NCI-H2107 (cell line): ENCODE results near the gene PAK2.
"Not testable (repeated sequence)": the region's sequence is repeated elsewhere in the genome, so short reads cannot be mapped to it uniquely, and the experiment has no call there.

Experiments
- DNase-seq: peaks from one replicate; lab custom pipeline; 2025; lab: John Stamatoyannopoulos, UW

PAK2 gene

GRCh38 chr3:196782511-196782910, 42.9 kb downstream of the PAK2 start:
- no peak for DNase-seq

- DNase-seq = no peak
Measured at GRCh38 chr3:196788528-196788927, 48.9 kb downstream of the PAK2 start.

GRCh38 chr3:196789885-196790359, 50.3 kb downstream of the PAK2 start:
- no peak for DNase-seq

- DNase-seq = no peak
Measured at GRCh38 chr3:196790636-196791035, 51.0 kb downstream of the PAK2 start.

GRCh38 chr3:196792771-196793170, 53.1 kb downstream of the PAK2 start:
- no peak for DNase-seq

GRCh38 chr3:196793246-196793645, 53.6 kb downstream of the PAK2 start:
- DNase-seq = no peak

- DNase-seq = no peak
Measured at GRCh38 chr3:196794467-196794866, 54.8 kb downstream of the PAK2 start.

- DNase-seq = no peak
Measured at GRCh38 chr3:196796317-196796716, 56.7 kb downstream of the PAK2 start.

- DNase-seq = no peak
Measured at GRCh38 chr3:196800742-196801434, 61.2 kb downstream of the PAK2 start.

- no peak for DNase-seq
Measured at GRCh38 chr3:196803891-196804468, 64.3 kb downstream of the PAK2 start.

- DNase-seq = no peak
Measured at GRCh38 chr3:196804773-196805172, 65.1 kb downstream of the PAK2 start.

GRCh38 chr3:196810963-196811581, 71.4 kb downstream of the PAK2 start:
- no peak for DNase-seq

GRCh38 chr3:196812853-196813252, 73.2 kb downstream of the PAK2 start:
- no peak for DNase-seq

- no peak for DNase-seq
Measured at GRCh38 chr3:196813903-196814302, 74.2 kb downstream of the PAK2 start.

- DNase-seq = no peak
Measured at GRCh38 chr3:196821806-196822355, 82.2 kb downstream of the PAK2 start.

- DNase-seq = not testable (repeated sequence)
Measured at GRCh38 chr3:196829651-196830050, 90.0 kb downstream of the PAK2 start.

- no peak for DNase-seq
Measured at GRCh38 chr3:196835086-196835485, 95.4 kb downstream of the PAK2 start.

GRCh38 chr3:196836626-196837025, 97.0 kb downstream of the PAK2 start:
- DNase-seq = not testable (repeated sequence)

- peak; percentile 63 for DNase-seq
Measured at GRCh38 chr3:196837819-196838420, 98.3 kb downstream of the PAK2 start.

GRCh38 chr3:196839351-196839750, 99.7 kb downstream of the PAK2 start:
- not testable (repeated sequence) for DNase-seq

GRCh38 chr3:196842567-196843434, 103.1 kb downstream of the PAK2 start:
- no peak for DNase-seq
